HFFc6 (cell line): ENCODE measurements around the gene BLCAP. TPM values are rescaled to one million over a fixed set of nuclear protein-coding genes. Genes with fewer than 3 reads are reported as not detected.
"Not testable (repeated sequence)": the region's sequence is repeated elsewhere in the genome, so short reads cannot be mapped to it uniquely, and the experiment has no call there.

Experiments
- DNase-seq: peaks from one replicate; pipeline ENCODE4 v3.0.0-alpha.2; 2018
- H3K27ac Mint-ChIP-seq: 2 replicates; pipeline ENCODE4 v1.8.0; 2020; ENCODE audit warnings: mild to moderate bottlenecking, mixed read lengths
- H3K27me3 Mint-ChIP-seq: 2 replicates; pipeline ENCODE4 v1.8.0; 2021; ENCODE audit warnings: mild to moderate bottlenecking, moderate library complexity, mixed read lengths; ENCODE audit not compliant: insufficient read depth
- H3K36me3 Mint-ChIP-seq: 2 replicates; pipeline ENCODE4 v1.8.0; 2021; ENCODE audit warnings: low read depth, mixed read lengths
- H3K4me1 Mint-ChIP-seq: 2 replicates; pipeline ENCODE4 v1.8.0; 2020; ENCODE audit warnings: low read depth, mixed read lengths
- H3K4me3 Mint-ChIP-seq: 2 replicates; pipeline ENCODE4 v1.8.0; 2020; ENCODE audit warnings: mild to moderate bottlenecking, moderate library complexity, mixed read lengths
- H3K9me3 Mint-ChIP-seq: 2 replicates; pipeline ENCODE4 v1.8.0; 2020; ENCODE audit warnings: mild to moderate bottlenecking, mixed read lengths
- CTCF ChIP-seq: fragments of 200-600 bp; sonication (generic); IDR thresholded peaks from 2 replicates; pipeline ENCODE4 v1.5.0; 2021; ENCODE audit warnings: antibody characterized with exemption, mild to moderate bottlenecking
- total RNA-seq, 6 experiments: library from RNA; stranded (reverse); fragmentation: NEBNext Ultra II Directional; extraction: Animal tissue kit (Norgen Biotek cat#: 25700); gene quantifications; 2 replicates in 1 of 6; 3 replicates in 5 of 6; pipeline ENCODE4 v1.2.3, GENCODE V29; 2021

Gene BLCAP
- total RNA-seq, 6 experiments from 2014 or later: 83.7 to 110 (median 97.3) TPM

GRCh38 chr20:37560629-37561028 lies 33.0 kb upstream of the BLCAP start:
- Mint-ChIP-seq H3K4me3 (no peak overlapping the region), H3K27me3 (peaks cover 29% of the 10 kb centered on the region), H3K36me3 (no peaks in the 10 kb centered on the region), H3K4me1 (peaks cover 15% of the 10 kb centered on the region), H3K9me3 (no peaks in the 10 kb centered on the region), H3K27ac (no peak overlapping the region)
- TF ChIP-seq CTCF: no peak
- DNase-seq: no peak

- DNase-seq: no peak
- H3K36me3 Mint-ChIP-seq: no peaks in the 10 kb centered on the region
- no peak for TF ChIP-seq CTCF
- H3K27ac Mint-ChIP-seq: no peak overlapping the region
- H3K4me3 Mint-ChIP-seq: no peak overlapping the region
- peaks cover 8% of the 10 kb centered on the region for H3K4me1 Mint-ChIP-seq
- no peaks in the 10 kb centered on the region for H3K9me3 Mint-ChIP-seq
- H3K27me3 Mint-ChIP-seq: peaks cover 28% of the 10 kb centered on the region
Measured at GRCh38 chr20:37559312-37560027, 31.8 kb upstream of the BLCAP start.

GRCh38 chr20:37558779-37559178 lies 31.1 kb upstream of the BLCAP start:
- DNase-seq: no peak
- Mint-ChIP-seq H3K9me3 (no peaks in the 10 kb centered on the region), H3K36me3 (no peaks in the 10 kb centered on the region), H3K27me3 (peaks cover 28% of the 10 kb centered on the region), H3K4me1 (peaks cover 8% of the 10 kb centered on the region), H3K27ac (no peak overlapping the region), H3K4me3 (no peak overlapping the region)
- no peak for TF ChIP-seq CTCF

- H3K9me3 Mint-ChIP-seq: no peaks in the 10 kb centered on the region
- DNase-seq: no peak
- H3K36me3 Mint-ChIP-seq: no peaks in the 10 kb centered on the region
Measured at GRCh38 chr20:37558306-37558705, 30.6 kb upstream of the BLCAP start.

GRCh38 chr20:37556538-37556937 lies 28.9 kb upstream of the BLCAP start:
- Mint-ChIP-seq H3K9me3 (no peaks in the 10 kb centered on the region), H3K27me3 (peaks cover 27% of the 10 kb centered on the region), H3K4me3 (no peak overlapping the region), H3K4me1 (peaks cover 24% of the 10 kb centered on the region), H3K36me3 (no peaks in the 10 kb centered on the region), H3K27ac (no peak overlapping the region)
- no peak for TF ChIP-seq CTCF
- DNase-seq: no peak

More at GRCh38 chr20:37558306-37558705, 30.6 kb upstream of the BLCAP start:
- no peak for TF ChIP-seq CTCF
- Mint-ChIP-seq H3K4me1 (peaks cover 8% of the 10 kb centered on the region), H3K4me3 (no peak overlapping the region), H3K27ac (no peak overlapping the region), H3K27me3 (peaks cover 28% of the 10 kb centered on the region)

GRCh38 chr20:37554721-37555298 lies 27.1 kb upstream of the BLCAP start:
- not testable (repeated sequence) for DNase-seq, H3K9me3 Mint-ChIP-seq, H3K36me3 Mint-ChIP-seq, H3K27ac Mint-ChIP-seq, H3K4me3 Mint-ChIP-seq
- Mint-ChIP-seq H3K27me3 (peaks cover 27% of the 10 kb centered on the region), H3K4me1 (peaks cover 16% of the 10 kb centered on the region)
